Activated B cell treated with CpG ODN at 0.5 μM for 24 hours (primary cell): ENCODE measurements around the gene MACROD2. TPM values are rescaled to one million over a fixed set of nuclear protein-coding genes. Genes with fewer than 3 reads are reported as not detected.

Experiments
- ATAC-seq: fragments of 200-7000 bp; cut with Tn5 transposase; one replicate; pipeline ENCODE4 v1.10.0; 2021; ENCODE audit warnings: low read depth, mild to moderate bottlenecking, moderate library complexity
- CTCF ChIA-PET: fragments of 350-600 bp; sonication (Branson Sonifier 250); formaldehyde crosslinking; loops from one replicate; lab custom pipeline; 2021; ENCODE audit warnings: antibody characterized with exemption; lab: Charles Lee
- POLR2A ChIA-PET: fragments of 350-600 bp; sonication (Branson Sonifier 250); formaldehyde crosslinking; loops from one replicate; lab custom pipeline; 2021; ENCODE audit warnings: antibody characterized with exemption; lab: Charles Lee
- DNase-seq: peaks from one replicate; pipeline ENCODE4 v3.0.0; 2022
- H3K27ac Mint-ChIP-seq: one replicate; pipeline ENCODE4 v1.8.0; 2020; ENCODE audit warnings: mixed read lengths
- H3K27me3 Mint-ChIP-seq: one replicate; pipeline ENCODE4 v1.8.0; 2021; ENCODE audit warnings: mixed read lengths
- H3K36me3 Mint-ChIP-seq: one replicate; pipeline ENCODE4 v1.8.0; 2021; ENCODE audit warnings: low read depth, mixed read lengths
- H3K4me1 Mint-ChIP-seq: one replicate; pipeline ENCODE4 v1.8.0; 2021; ENCODE audit warnings: mixed read lengths
- H3K4me3 Mint-ChIP-seq: one replicate; pipeline ENCODE4 v1.8.0; 2020; ENCODE audit warnings: mild to moderate bottlenecking, mixed read lengths
- H3K9me3 Mint-ChIP-seq: one replicate; pipeline ENCODE4 v1.8.0; 2020; ENCODE audit warnings: mixed read lengths
- CTCF ChIP-seq: fragments of 200-600 bp; IDR thresholded peaks from one replicate; pipeline ENCODE4 v1.8.0; 2022; ENCODE audit warnings: antibody characterized with exemption, mild to moderate bottlenecking
- intact Hi-C: fragments of 100-400 bp; cut with micrococcal nuclease; formaldehyde crosslinking; loops from one replicate; pipeline ENCODE4 v1.15.1; 2024
- total RNA-seq: library from RNA; stranded (reverse); gene quantifications from 2 replicates; pipeline ENCODE4 v1.2.3, GENCODE V29; 2022

MACROD2 gene
- total RNA-seq, 1 donor from 2014 or later, result 55.1 TPM

- intact Hi-C loops, result no loop called here
- Mint-ChIP-seq H3K27me3 (no peaks in the 10 kb centered on the region), H3K9me3 (no peaks in the 10 kb centered on the region), H3K36me3 (no peaks in the 10 kb centered on the region), H3K27ac (no peak overlapping the region), H3K4me1 (peaks cover 71% of the 10 kb centered on the region), H3K4me3 (no peak overlapping the region)
- no peak for TF ChIP-seq CTCF
- ATAC-seq (no peak), DNase-seq (no peak)
- POLR2A ChIA-PET, result no interaction called here
- CTCF ChIA-PET, result interaction anchor here (1.3 kb wide), 1 partner anchor 60 kb away, joined by 3 read pairs; no protein-coding TSS in a partner anchor
Observed at GRCh38 chr20:16098890-16099639, 2103.7 kb downstream of the MACROD2 start.

- intact Hi-C loops, result no loop called here
- DNase-seq (no peak), ATAC-seq (no peak)
- no peaks in the 10 kb centered on the region for H3K27me3 Mint-ChIP-seq
- no peak overlapping the region for H3K4me3 Mint-ChIP-seq
- ChIA-PET POLR2A (no interaction called here), CTCF (interaction anchor here (0.8 to 1.3 kb wide), 2 partner anchors 59 to 142 kb away, joined by 3 read pairs; no protein-coding TSS in a partner anchor)
- H3K27ac Mint-ChIP-seq, result peak overlapping the region; percentile 19
- no peak for TF ChIP-seq CTCF
- H3K4me1 Mint-ChIP-seq, result peaks cover 70% of the 10 kb centered on the region
- no peaks in the 10 kb centered on the region for H3K36me3 Mint-ChIP-seq
- H3K9me3 Mint-ChIP-seq, result no peaks in the 10 kb centered on the region
Observed at GRCh38 chr20:16100111-16100510, 2104.8 kb downstream of the MACROD2 start.

GRCh38 chr20:16100767-16101166 lies 2105.5 kb downstream of the MACROD2 start:
- POLR2A ChIA-PET, result no interaction called here
- H3K4me3 Mint-ChIP-seq, result no peak overlapping the region
- ATAC-seq (no peak), DNase-seq (no peak)
- CTCF ChIA-PET, result interaction anchor here (1.3 kb wide), 1 partner anchor 58 kb away, joined by 3 read pairs; no protein-coding TSS in a partner anchor
- no peak for TF ChIP-seq CTCF
- peak overlapping the region; percentile 19 for H3K27ac Mint-ChIP-seq
- intact Hi-C loops, result no loop called here
- peaks cover 64% of the 10 kb centered on the region for H3K4me1 Mint-ChIP-seq
- peaks cover 4% of the 10 kb centered on the region for H3K9me3 Mint-ChIP-seq
- H3K27me3 Mint-ChIP-seq, result no peaks in the 10 kb centered on the region
- no peaks in the 10 kb centered on the region for H3K36me3 Mint-ChIP-seq

Other genes starting within 250 kb of the MACROD2 start
- 15.5 and 15.8 TPM in 2 replicates for gene ESF1, start 210.6 kb upstream of the MACROD2 start, total RNA-seq
- 22.7 and 29.8 TPM in 2 replicates for gene NDUFAF5, start 210.5 kb upstream of the MACROD2 start, total RNA-seq
- gene SEL1L2, start 4.9 kb upstream of the MACROD2 start, total RNA-seq, result not detected in 2 replicates